Neural progenitor cell (in vitro differentiated cells): ENCODE measurements around the gene DRAXIN.

Experiments
- EZH2 ChIP-seq: fragments of 200-600 bp; sonication (generic); IDR thresholded peaks from 2 replicates; pipeline ENCODE4 v1.6.1; 2017; ENCODE audit warnings: antibody characterized with exemption, mild to moderate bottlenecking, moderate library complexity
- TF ChIP-seq, protein P1 (sequence below): fragments of 200-600 bp; sonication (generic); IDR thresholded peaks from 2 replicates; pipeline ENCODE4 v1.5.1; 2017; ENCODE audit warnings: antibody characterized with exemption, mild to moderate bottlenecking

DNA sequence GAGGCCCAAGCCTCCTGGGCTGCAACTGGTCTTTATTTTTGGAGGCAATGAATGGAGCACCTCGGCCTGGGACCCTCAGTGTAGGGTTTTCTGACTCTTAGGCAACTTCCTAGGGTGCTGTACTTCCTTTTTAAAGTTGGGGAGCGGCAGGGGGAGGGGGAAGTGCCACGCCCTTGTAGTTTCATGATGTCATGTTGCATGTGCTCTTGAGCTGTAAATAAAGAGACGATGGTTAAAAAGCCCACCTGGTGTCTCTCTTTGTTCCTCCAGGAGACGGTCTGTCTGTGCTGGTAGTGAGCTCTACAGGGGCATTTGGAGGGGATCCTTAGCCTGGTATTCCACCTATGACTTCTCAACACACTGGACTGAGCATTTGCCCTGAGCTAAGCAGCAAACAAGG is 34.1 kb downstream of the DRAXIN start:
- TF ChIP-seq, protein P1, sequence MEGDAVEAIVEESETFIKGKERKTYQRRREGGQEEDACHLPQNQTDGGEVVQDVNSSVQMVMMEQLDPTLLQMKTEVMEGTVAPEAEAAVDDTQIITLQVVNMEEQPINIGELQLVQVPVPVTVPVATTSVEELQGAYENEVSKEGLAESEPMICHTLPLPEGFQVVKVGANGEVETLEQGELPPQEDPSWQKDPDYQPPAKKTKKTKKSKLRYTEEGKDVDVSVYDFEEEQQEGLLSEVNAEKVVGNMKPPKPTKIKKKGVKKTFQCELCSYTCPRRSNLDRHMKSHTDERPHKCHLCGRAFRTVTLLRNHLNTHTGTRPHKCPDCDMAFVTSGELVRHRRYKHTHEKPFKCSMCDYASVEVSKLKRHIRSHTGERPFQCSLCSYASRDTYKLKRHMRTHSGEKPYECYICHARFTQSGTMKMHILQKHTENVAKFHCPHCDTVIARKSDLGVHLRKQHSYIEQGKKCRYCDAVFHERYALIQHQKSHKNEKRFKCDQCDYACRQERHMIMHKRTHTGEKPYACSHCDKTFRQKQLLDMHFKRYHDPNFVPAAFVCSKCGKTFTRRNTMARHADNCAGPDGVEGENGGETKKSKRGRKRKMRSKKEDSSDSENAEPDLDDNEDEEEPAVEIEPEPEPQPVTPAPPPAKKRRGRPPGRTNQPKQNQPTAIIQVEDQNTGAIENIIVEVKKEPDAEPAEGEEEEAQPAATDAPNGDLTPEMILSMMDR, result no peak
- no peak for TF ChIP-seq EZH2
